Esophagus muscularis mucosa (tissue), 2 donors: ENCODE data around the gene CCDC174.
"Not testable (repeated sequence)": the region's sequence is repeated elsewhere in the genome, so short reads cannot be mapped to it uniquely, and the experiment has no call there.

Experiments used
- POLR2A ChIP-seq: fragments of 450-650 bp; IDR thresholded peaks from one replicate; pipeline ENCODE4 v1.6.1; 2017; ENCODE audit warnings: antibody characterized with exemption, moderate library complexity, mild to moderate bottlenecking, low read depth
- POLR2AphosphoS5 ChIP-seq, 2 donors: sonication (generic); formaldehyde crosslinking; IDR thresholded peaks; one replicate each; pipeline ENCODE4 v1.6.1; 2017; ENCODE audit warnings: antibody characterized with exemption in 2 of 2

DNA sequence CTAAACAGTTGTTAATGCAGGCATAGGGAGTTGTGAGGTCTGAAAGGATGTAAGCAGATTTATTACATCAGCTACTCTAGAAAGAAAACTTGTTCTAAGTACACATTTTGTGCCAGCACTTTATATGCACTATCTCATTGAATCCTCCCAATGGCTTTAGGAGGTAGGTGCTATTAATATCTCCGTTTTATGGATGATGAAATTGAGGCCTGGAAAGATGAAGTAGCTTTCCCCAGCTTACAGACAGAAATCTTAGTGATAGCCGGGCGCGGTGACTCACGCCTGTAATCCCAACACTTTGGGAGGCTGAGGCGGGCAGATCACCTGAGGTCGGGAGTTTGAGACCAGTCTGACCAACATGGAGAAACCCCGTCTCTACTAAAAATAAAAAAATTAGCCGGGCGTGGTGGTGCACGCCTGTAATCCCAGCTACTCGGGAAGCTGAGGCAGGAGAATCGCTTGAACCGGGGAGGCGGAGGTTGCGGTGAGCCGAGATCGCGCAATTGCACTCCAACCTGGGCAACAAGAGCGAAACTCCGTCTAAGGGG is 872 bp downstream of the CCDC174 start:
- not testable (repeated sequence) for TF ChIP-seq POLR2A; POLR2AphosphoS5 (IDR thresholded peaks at IDR 0.05)
